ENCODE measurements around the gene MACROD2.

DNA sequence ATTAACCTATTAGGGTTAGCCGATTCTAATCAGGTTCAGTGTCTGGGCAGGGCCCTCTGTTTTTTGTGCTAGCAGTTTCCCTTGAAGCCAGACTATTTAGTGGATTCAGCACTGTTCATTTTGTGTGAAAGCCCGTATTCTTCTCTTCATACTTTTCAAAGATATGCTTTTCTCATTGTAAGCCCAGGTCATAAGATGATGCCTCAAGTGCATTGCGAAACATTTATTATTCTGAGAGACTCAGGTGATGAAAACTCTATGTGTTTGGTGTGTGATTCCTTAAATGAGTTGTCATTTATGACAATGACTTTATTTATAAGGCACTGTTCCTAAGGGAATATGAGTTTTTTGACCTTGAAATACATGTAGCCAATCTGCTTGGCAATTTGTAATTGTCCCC lies 1193.1 kb downstream of the MACROD2 start:
- TF ChIP-seq, protein P1, sequence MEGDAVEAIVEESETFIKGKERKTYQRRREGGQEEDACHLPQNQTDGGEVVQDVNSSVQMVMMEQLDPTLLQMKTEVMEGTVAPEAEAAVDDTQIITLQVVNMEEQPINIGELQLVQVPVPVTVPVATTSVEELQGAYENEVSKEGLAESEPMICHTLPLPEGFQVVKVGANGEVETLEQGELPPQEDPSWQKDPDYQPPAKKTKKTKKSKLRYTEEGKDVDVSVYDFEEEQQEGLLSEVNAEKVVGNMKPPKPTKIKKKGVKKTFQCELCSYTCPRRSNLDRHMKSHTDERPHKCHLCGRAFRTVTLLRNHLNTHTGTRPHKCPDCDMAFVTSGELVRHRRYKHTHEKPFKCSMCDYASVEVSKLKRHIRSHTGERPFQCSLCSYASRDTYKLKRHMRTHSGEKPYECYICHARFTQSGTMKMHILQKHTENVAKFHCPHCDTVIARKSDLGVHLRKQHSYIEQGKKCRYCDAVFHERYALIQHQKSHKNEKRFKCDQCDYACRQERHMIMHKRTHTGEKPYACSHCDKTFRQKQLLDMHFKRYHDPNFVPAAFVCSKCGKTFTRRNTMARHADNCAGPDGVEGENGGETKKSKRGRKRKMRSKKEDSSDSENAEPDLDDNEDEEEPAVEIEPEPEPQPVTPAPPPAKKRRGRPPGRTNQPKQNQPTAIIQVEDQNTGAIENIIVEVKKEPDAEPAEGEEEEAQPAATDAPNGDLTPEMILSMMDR (IDR thresholded peaks at IDR 0.05): no peak
- TF ChIP-seq FOSL2 (IDR thresholded peaks at IDR 0.05) (no peak), FOSL2 (CRISPR knock-in tag; IDR thresholded peaks at IDR 0.05) (no peak), HDAC2 (IDR thresholded peaks at IDR 0.05) (no peak), BHLHE40 (IDR thresholded peaks at IDR 0.05; ENCODE audit: low read depth, low read length) (no peak), CEBPB (IDR thresholded peaks at IDR 0.05) (0 out of 4 replicates have a peak, but pooled peaks of 1 of the 2 experiments have one; percentile 20), EP300 (IDR thresholded peaks at IDR 0.05) (no peak), POLR2A (IDR thresholded peaks at IDR 0.05; ENCODE audit: low read length) (no peak)
- TF ChIP-seq, protein P2, sequence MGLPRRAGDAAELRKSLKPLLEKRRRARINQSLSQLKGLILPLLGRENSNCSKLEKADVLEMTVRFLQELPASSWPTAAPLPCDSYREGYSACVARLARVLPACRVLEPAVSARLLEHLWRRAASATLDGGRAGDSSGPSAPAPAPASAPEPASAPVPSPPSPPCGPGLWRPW (IDR thresholded peaks at IDR 0.05): no peak
- TF ChIP-seq, protein P3, sequence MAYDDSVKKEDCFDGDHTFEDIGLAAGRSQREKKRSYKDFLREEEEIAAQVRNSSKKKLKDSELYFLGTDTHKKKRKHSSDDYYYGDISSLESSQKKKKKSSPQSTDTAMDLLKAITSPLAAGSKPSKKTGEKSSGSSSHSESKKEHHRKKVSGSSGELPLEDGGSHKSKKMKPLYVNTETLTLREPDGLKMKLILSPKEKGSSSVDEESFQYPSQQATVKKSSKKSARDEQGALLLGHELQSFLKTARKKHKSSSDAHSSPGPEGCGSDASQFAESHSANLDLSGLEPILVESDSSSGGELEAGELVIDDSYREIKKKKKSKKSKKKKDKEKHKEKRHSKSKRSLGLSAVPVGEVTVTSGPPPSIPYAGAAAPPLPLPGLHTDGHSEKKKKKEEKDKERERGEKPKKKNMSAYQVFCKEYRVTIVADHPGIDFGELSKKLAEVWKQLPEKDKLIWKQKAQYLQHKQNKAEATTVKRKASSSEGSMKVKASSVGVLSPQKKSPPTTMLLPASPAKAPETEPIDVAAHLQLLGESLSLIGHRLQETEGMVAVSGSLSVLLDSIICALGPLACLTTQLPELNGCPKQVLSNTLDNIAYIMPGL (CRISPR knock-in tag; IDR thresholded peaks at IDR 0.05; ENCODE audit: borderline replicate concordance): no peak

All from A549 (cell line).